HG03558 (cell line): ENCODE data around the gene JADE2.
A peak's percentile ranks its signal among the peaks of the same experiment; 100 is the strongest.
"Not testable (repeated sequence)": the region's sequence is repeated elsewhere in the genome, so short reads cannot be mapped to it uniquely, and the experiment has no call there.

Experiments used
- ATAC-seq: cut with Tn5 transposase; IDR thresholded peaks from one replicate; pipeline ENCODE4 v1.9.1; 2021; ENCODE audit warnings: moderate number of reproducible peaks; ENCODE audit not compliant: unreplicated experiment; ENCODE audit errors: extremely low read depth

Gene JADE2

GRCh38 chr5:134547579-134547978 is 22.1 kb downstream of the JADE2 start:
- no peak for ATAC-seq

GRCh38 chr5:134547999-134548658 is 22.7 kb downstream of the JADE2 start:
- ATAC-seq: no peak

- ATAC-seq: no peak
Observed at GRCh38 chr5:134549714-134550113, 24.2 kb downstream of the JADE2 start.

GRCh38 chr5:134550271-134551214 is 25.1 kb downstream of the JADE2 start:
- no peak for ATAC-seq

- no peak for ATAC-seq
Observed at GRCh38 chr5:134551901-134552300, 26.4 kb downstream of the JADE2 start.

GRCh38 chr5:134552301-134552700 is 26.8 kb downstream of the JADE2 start:
- no peak for ATAC-seq

GRCh38 chr5:134552716-134553115 is 27.2 kb downstream of the JADE2 start:
- not testable (repeated sequence) for ATAC-seq

- ATAC-seq: no peak
Observed at GRCh38 chr5:134553821-134554267, 28.4 kb downstream of the JADE2 start.

GRCh38 chr5:134554319-134555222 is 29.1 kb downstream of the JADE2 start:
- no peak for ATAC-seq

- ATAC-seq: no peak
Observed at GRCh38 chr5:134555223-134555889, 29.9 kb downstream of the JADE2 start.

- peak; percentile 45 for ATAC-seq
Observed at GRCh38 chr5:134555890-134556311, 30.4 kb downstream of the JADE2 start.

- ATAC-seq: not testable (repeated sequence)
Observed at GRCh38 chr5:134556588-134556987, 31.1 kb downstream of the JADE2 start.

GRCh38 chr5:134556994-134557393 is 31.5 kb downstream of the JADE2 start:
- ATAC-seq: no peak

GRCh38 chr5:134559672-134560071 is 34.2 kb downstream of the JADE2 start:
- no peak for ATAC-seq

GRCh38 chr5:134560698-134561097 is 35.2 kb downstream of the JADE2 start:
- no peak for ATAC-seq

GRCh38 chr5:134561871-134562296 is 36.4 kb downstream of the JADE2 start:
- ATAC-seq: no peak

GRCh38 chr5:134563221-134563620 is 37.8 kb downstream of the JADE2 start:
- no peak for ATAC-seq

- ATAC-seq: no peak
Observed at GRCh38 chr5:134563962-134564361, 38.5 kb downstream of the JADE2 start.

GRCh38 chr5:134564396-134564795 is 38.9 kb downstream of the JADE2 start:
- ATAC-seq: no peak
